Kidney epithelial cell (primary cell): ENCODE data around the gene MOB1A. TPM values are rescaled to one million over a fixed set of nuclear protein-coding genes. Genes with fewer than 3 reads are reported as not detected.

ENCODE experiments used
- DNase-seq: peaks from one replicate; pipeline ENCODE4 v3.0.0-alpha.2; 2010; ENCODE audit warnings: low read depth
- H3K27me3 ChIP-seq: 2 replicates; pipeline ENCODE4 v1.6.0; 2011; ENCODE audit warnings: low read length; ENCODE audit not compliant: control insufficient read depth, insufficient read depth
- H3K36me3 ChIP-seq: 2 replicates; pipeline ENCODE4 v1.5.1; 2011; ENCODE audit warnings: low read length; ENCODE audit not compliant: control insufficient read depth, insufficient read depth
- H3K4me3 ChIP-seq: 2 replicates; pipeline ENCODE4 v1.5.1; 2011; ENCODE audit warnings: low read depth, mild to moderate bottlenecking, control low read depth, low read length
- total RNA-seq: library from RNA; depleted of rRNA; stranded (reverse); fragments of >200 nt; gene quantifications from 2 replicates; pipeline ENCODE4 v1.2.3, GENCODE V29; 2015
- TF ChIP-seq, protein P1 (sequence below): IDR thresholded peaks from 2 replicates; pipeline ENCODE4 v1.5.1; 2011; ENCODE audit warnings: mild to moderate bottlenecking, moderate library complexity, low read length, control low read depth, inconsistent platforms; ENCODE audit not compliant: insufficient read depth, poor library complexity, severe bottlenecking

Gene MOB1A
- total RNA-seq, 1 donor from 2014 or later, result 120 TPM

- TF ChIP-seq, protein P1, sequence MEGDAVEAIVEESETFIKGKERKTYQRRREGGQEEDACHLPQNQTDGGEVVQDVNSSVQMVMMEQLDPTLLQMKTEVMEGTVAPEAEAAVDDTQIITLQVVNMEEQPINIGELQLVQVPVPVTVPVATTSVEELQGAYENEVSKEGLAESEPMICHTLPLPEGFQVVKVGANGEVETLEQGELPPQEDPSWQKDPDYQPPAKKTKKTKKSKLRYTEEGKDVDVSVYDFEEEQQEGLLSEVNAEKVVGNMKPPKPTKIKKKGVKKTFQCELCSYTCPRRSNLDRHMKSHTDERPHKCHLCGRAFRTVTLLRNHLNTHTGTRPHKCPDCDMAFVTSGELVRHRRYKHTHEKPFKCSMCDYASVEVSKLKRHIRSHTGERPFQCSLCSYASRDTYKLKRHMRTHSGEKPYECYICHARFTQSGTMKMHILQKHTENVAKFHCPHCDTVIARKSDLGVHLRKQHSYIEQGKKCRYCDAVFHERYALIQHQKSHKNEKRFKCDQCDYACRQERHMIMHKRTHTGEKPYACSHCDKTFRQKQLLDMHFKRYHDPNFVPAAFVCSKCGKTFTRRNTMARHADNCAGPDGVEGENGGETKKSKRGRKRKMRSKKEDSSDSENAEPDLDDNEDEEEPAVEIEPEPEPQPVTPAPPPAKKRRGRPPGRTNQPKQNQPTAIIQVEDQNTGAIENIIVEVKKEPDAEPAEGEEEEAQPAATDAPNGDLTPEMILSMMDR, result no peak
- H3K36me3 ChIP-seq, result peaks cover 2% of the 10 kb centered on the region
- no peaks in the 10 kb centered on the region for H3K27me3 ChIP-seq
- no peak for DNase-seq
- no peak overlapping the region for H3K4me3 ChIP-seq
These were observed 34.2 kb upstream of the MOB1A start for GRCh38 chr2:74212702-74213410.

DNA sequence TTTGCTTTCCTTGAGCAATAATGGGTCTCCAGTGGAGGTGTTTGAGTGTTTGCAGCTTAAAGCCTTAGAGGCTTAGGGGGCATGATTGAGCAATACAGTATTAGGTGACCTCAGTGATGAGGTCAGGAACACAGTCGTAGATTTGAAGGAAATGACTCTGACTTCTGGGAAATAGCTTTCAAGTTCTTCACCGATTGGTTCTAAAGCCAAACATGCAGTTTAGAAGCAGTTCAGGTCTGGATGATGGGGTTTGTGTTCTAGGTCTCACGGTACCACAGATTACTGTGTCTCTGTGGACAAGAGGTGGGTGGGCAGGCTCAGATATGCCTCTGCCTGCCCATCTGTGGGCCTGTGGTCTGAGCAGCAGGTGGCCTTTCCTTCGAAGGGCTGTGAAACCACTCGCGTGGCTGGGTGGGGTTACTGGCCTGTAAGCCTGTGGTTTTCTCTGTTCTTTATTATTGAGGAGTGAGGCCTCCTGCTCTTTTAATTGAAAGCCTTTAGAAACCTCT lies 27.6 kb upstream of the MOB1A start:
- H3K27me3 ChIP-seq, result no peaks in the 10 kb centered on the region
- DNase-seq, result no peak
- H3K4me3 ChIP-seq, result no peak overlapping the region
- peaks cover 2% of the 10 kb centered on the region for H3K36me3 ChIP-seq
- TF ChIP-seq, protein P1, result no peak

DNA sequence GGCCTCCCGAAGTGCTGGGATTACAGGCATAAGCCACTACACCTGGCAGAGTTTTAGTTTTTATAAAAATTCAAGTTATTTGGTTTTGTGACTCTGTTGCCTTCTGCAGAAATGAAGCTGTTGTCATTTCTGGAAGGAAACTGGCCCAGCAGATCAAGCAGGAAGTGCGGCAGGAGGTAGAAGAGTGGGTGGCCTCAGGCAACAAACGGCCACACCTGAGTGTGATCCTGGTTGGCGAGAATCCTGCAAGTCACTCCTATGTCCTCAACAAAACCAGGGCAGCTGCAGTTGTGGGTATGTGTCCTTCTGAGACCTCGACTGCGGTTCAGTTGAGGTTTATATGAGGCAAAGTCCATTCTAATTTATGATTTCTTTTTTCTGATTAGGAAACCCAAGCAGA lies 26.9 kb upstream of the MOB1A start:
- Histone ChIP-seq H3K36me3 (peaks cover 2% of the 10 kb centered on the region), H3K27me3 (no peaks in the 10 kb centered on the region), H3K4me3 (no peak overlapping the region)
- DNase-seq, result no peak
- TF ChIP-seq, protein P1, result no peak

DNA sequence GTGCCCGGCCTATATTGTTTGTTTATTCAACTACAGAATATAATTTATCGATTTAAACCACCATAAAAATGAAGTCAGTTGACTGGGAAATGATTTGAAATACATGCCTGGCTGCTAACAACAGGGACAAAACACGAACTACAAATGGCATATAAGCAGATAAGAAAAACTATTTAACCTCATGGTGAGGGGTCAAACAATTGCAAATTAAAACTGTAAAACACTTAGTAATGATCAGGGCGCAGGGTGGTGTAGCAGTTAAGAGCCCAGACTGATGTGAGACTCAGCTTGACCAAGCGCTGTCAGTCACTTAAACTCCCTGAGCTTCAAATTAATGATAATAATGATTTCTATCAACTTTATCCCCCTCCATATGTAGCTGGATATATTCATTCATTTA lies 26.4 kb upstream of the MOB1A start:
- no peaks in the 10 kb centered on the region for H3K27me3 ChIP-seq
- TF ChIP-seq, protein P1, result no peak
- peaks cover 2% of the 10 kb centered on the region for H3K36me3 ChIP-seq
- DNase-seq, result no peak
- no peak overlapping the region for H3K4me3 ChIP-seq

GRCh38 chr2:74204436-74204835 lies 25.8 kb upstream of the MOB1A start:
- H3K36me3 ChIP-seq, result peaks cover 2% of the 10 kb centered on the region
- TF ChIP-seq, protein P1, result no peak
- H3K27me3 ChIP-seq, result no peaks in the 10 kb centered on the region
- no peak for DNase-seq
- H3K4me3 ChIP-seq, result no peak overlapping the region

DNA sequence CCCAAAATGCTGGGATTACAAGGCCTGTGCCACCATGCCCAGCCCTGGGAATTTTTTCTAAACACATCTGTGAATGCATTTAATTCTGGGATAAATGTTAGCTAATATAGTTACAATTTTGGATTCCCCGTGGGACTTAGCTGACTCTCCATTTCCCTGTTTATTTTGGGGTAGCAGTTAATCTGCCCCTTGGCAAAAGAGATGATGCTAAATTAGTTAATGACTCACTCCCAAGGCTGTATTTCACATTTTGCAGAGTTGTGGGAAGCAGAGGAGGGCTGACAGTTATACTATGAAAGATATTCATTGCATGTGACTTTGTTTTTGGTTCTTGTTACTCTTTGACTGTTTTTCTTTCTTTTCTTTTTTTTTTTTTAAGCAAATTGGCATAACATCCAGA lies 22.9 kb upstream of the MOB1A start:
- Histone ChIP-seq H3K27me3 (no peaks in the 10 kb centered on the region), H3K36me3 (no peaks in the 10 kb centered on the region), H3K4me3 (no peak overlapping the region)
- DNase-seq, result no peak
- TF ChIP-seq, protein P1, result no peak
